Measurements from ENCODE around the gene XK. TPM values are rescaled to one million over a fixed set of nuclear protein-coding genes. Genes with fewer than 3 reads are reported as not detected.

Gene XK
- total and polyA plus RNA-seq, 9 of the 15 experiments (the other 6 are each of a cell fraction or from before 2014, with no cell fraction given): 4.0 to 21.6 (median 11.6) TPM

GRCh38 chrX:37776283-37776986 lies 90.8 kb downstream of the XK start:
- no TSS peak for BruUV-seq (replicated peaks)
- Histone ChIP-seq H3K9me1 (ENCODE audit: control insufficient read depth, insufficient read depth, low read length) (no peaks in the 10 kb centered on the region), H3K4me2 (ENCODE audit: insufficient read depth, low read length) (no peak overlapping the region), H3K79me2 (ENCODE audit: control insufficient read depth, insufficient read depth, low read length) (no peaks in the 10 kb centered on the region), H4K20me1 (replicated peaks; ENCODE audit: control insufficient read depth, insufficient read depth, low read length) (no peaks in the 10 kb centered on the region), H3K4me3 (no peak overlapping the region), H3K4me1 (replicated peaks in 1 of 2; ENCODE audit: control insufficient read depth in 2 of 2, insufficient read depth in 2 of 2, low read length in 2 of 2) (peaks cover 0 to 1% of the 10 kb centered on the region in 2 experiments; a peak in 2 of 5 replicates), H3K9me3 (replicated peaks; ENCODE audit: control insufficient read depth, insufficient read depth, low read depth, low read length) (no peaks in the 10 kb centered on the region), H3K36me3 (ENCODE audit: control insufficient read depth, insufficient read depth, low read length) (no peaks in the 10 kb centered on the region), H3K9ac (ENCODE audit: insufficient read depth in 1 of 2, low read depth in 2 of 2, low read length in 2 of 2) (no peak overlapping the region), H3K27ac (ENCODE audit: extremely low read depth, low read depth, low read length) (no peak overlapping the region), H2AFZ (ENCODE audit: low read depth, low read length) (no peak overlapping the region), H3K27me3 (ENCODE audit: control insufficient read depth in 2 of 2, insufficient read depth in 2 of 2, low read length in 2 of 2) (no peaks in the 10 kb centered on the region)
- ChIA-PET POLR2A (interaction anchor here (0.5 to 0.9 kb wide), 2 partner anchors 8 to 124 kb away, joined by 3 read pairs; no protein-coding TSS in a partner anchor), CTCF (ENCODE audit: low intra/inter-chr PET ratio) (no interaction called here)
- ATAC-seq (no peak), FAIRE-seq (no peak), DNase-seq (ENCODE audit: extremely low read depth in 1 of 4, low spot score in 3 of 4) (no peak)
- in situ Hi-C loops (cut with MboI) (no loop called here), intact Hi-C loops (cut with micrococcal nuclease) (no loop called here)
- TF ChIP-seq HNRNPLL (IDR thresholded peaks at IDR 0.05; ENCODE audit: low read depth, low read length, poor library complexity, severe bottlenecking) (no peak), THRAP3 (IDR thresholded peaks at IDR 0.05; ENCODE audit: borderline replicate concordance) (no peak), NKRF (IDR thresholded peaks at IDR 0.05; ENCODE audit: borderline replicate concordance) (no peak), RERE (CRISPR knock-in tag; IDR thresholded peaks at IDR 0.05; ENCODE audit: borderline replicate concordance) (no peak), BRD9 (IDR thresholded peaks at IDR 0.05; ENCODE audit: low read depth, partially characterized antibody) (no peak), GMEB1 (CRISPR knock-in tag; IDR thresholded peaks at IDR 0.05) (no peak), RBM22 (IDR thresholded peaks at IDR 0.05; ENCODE audit: low read depth, low read length, poor library complexity, severe bottlenecking) (no peak), DNMT1 (IDR thresholded peaks at IDR 0.05) (no peak), ZNF707 (CRISPR knock-in tag; conservative IDR thresholded peaks at IDR 0.05) (no peak), ZNF280B (CRISPR knock-in tag; IDR thresholded peaks at IDR 0.05) (no peak), ZNF41 (CRISPR knock-in tag; conservative IDR thresholded peaks at IDR 0.05) (no peak)

All from K562 (cell line).